Endothelial cell of umbilical vein (primary cell): Measurements from ENCODE around the gene RNF157. TPM values are rescaled to one million over a fixed set of nuclear protein-coding genes. Genes with fewer than 3 reads are reported as not detected.

ENCODE experiments used
- BruUV-seq: library from RNA; stranded (reverse); fragments of 400-500 nt; replicated peaks from 2 replicates; lab custom pipeline; 2021; lab: Mats Ljungman, UMichigan
- CTCF ChIA-PET: fragments of 300-600, 350-600 bp; sonication (Branson Sonifier 250); formaldehyde crosslinking; loops from one replicate; lab custom pipeline; 2021; ENCODE audit warnings: antibody characterized with exemption, inconsistent platforms; lab: Charles Lee
- POLR2A ChIA-PET: fragments of 300-600, 350-600 bp; sonication (Branson Sonifier 250); formaldehyde crosslinking; loops from one replicate; lab custom pipeline; 2021; ENCODE audit warnings: antibody characterized with exemption, inconsistent platforms; lab: Charles Lee
- DNase-seq: peaks from one replicate; pipeline ENCODE4 v3.0.0-alpha.2; 2011; ENCODE audit warnings: low read depth, low spot score
- FAIRE-seq: peaks from 2 replicates; lab custom pipeline; 2011; peaks lifted over from hg19 to GRCh38; lab: Jason Lieb, UNC
- H2AFZ ChIP-seq: 2 replicates; pipeline ENCODE4 v1.6.0; 2012; ENCODE audit warnings: low read depth, low read length, control low read depth, inconsistent platforms
- H3K27ac ChIP-seq: 2 replicates; pipeline ENCODE4 v1.5.1; 2011; ENCODE audit warnings: low read depth, mild to moderate bottlenecking, control low read depth, low read length, moderate library complexity; ENCODE audit not compliant: insufficient read depth
- H3K27me3 ChIP-seq, 2 experiments: 2 replicates each; pipeline versions ENCODE4 v1.6.0 to v1.6.1; 2011; ENCODE audit warnings: low read length in 2 of 2, mixed read lengths in 1 of 2; ENCODE audit not compliant: control insufficient read depth in 2 of 2, insufficient read depth in 2 of 2
- H3K36me3 ChIP-seq, 2 experiments: 2 replicates in 1 of 2; 3 replicates in 1 of 2; pipeline ENCODE4 v1.5.1; 2011; ENCODE audit warnings: low read length in 2 of 2, mild to moderate bottlenecking in 1 of 2, moderate library complexity in 1 of 2; ENCODE audit not compliant: control insufficient read depth in 2 of 2, insufficient read depth in 2 of 2; ENCODE audit errors: extremely low read depth in 1 of 2
- H3K4me1 ChIP-seq: 3 replicates; pipeline ENCODE4 v1.5.1; 2011; ENCODE audit warnings: mild to moderate bottlenecking, low read length; ENCODE audit not compliant: control insufficient read depth, insufficient read depth; ENCODE audit errors: extremely low read depth
- H3K4me2 ChIP-seq: 2 replicates; pipeline ENCODE4 v1.6.1; 2011; ENCODE audit warnings: low read length, control low read depth, mixed read lengths; ENCODE audit not compliant: insufficient read depth
- H3K4me3 ChIP-seq, 3 experiments: fragments of 200-600 bp in 1 of 3; sonication (generic), shearing (Covaris generic) in 1 of 3; replicated peaks in 1 of 3; 2 replicates each; pipeline ENCODE4 v1.5.1; 2011 to 2016; ENCODE audit warnings: control low read depth in 3 of 3, low read length in 3 of 3, mild to moderate bottlenecking in 2 of 3, inconsistent platforms in 1 of 3, low read depth in 1 of 3, moderate library complexity in 1 of 3; ENCODE audit not compliant: insufficient read depth in 1 of 3
- H3K79me2 ChIP-seq: 2 replicates; pipeline ENCODE4 v1.6.0; 2012; ENCODE audit warnings: low read length, inconsistent platforms; ENCODE audit not compliant: control insufficient read depth, insufficient read depth
- H3K9ac ChIP-seq: replicated peaks from 2 replicates; pipeline ENCODE3; 2011; ENCODE audit warnings: low read length, control low read depth; ENCODE audit not compliant: insufficient read depth; ENCODE audit errors: extremely low read depth
- H3K9me1 ChIP-seq: replicated peaks from 3 replicates; pipeline ENCODE4 v1.6.0; 2011; ENCODE audit warnings: mild to moderate bottlenecking, low read length; ENCODE audit not compliant: control insufficient read depth, insufficient read depth; ENCODE audit errors: extremely low read depth
- H3K9me3 ChIP-seq: replicated peaks from 2 replicates; pipeline ENCODE4 v1.5.1; 2012; ENCODE audit warnings: low read length, inconsistent platforms; ENCODE audit not compliant: control insufficient read depth, insufficient read depth
- H4K20me1 ChIP-seq: replicated peaks from 2 replicates; pipeline ENCODE3; 2011; ENCODE audit warnings: mild to moderate bottlenecking, low read length; ENCODE audit not compliant: control insufficient read depth, insufficient read depth; ENCODE audit errors: extremely low read depth
- EZH2 ChIP-seq: IDR thresholded peaks from 2 replicates; pipeline ENCODE4 v1.6.1; 2012; ENCODE audit warnings: borderline replicate concordance, low read depth, mild to moderate bottlenecking, moderate library complexity, low read length, inconsistent platforms; ENCODE audit not compliant: severe bottlenecking
- FOS ChIP-seq: IDR thresholded peaks from 2 replicates; pipeline ENCODE4 v1.6.1; 2011; ENCODE audit warnings: mild to moderate bottlenecking, low read length, moderate library complexity, borderline replicate concordance; ENCODE audit not compliant: insufficient read depth
- GATA2 ChIP-seq: IDR thresholded peaks from 2 replicates; pipeline ENCODE4 v1.7.0; 2011; ENCODE audit warnings: low read depth, mild to moderate bottlenecking, moderate library complexity, mixed read lengths, low read length; ENCODE audit not compliant: insufficient read length, insufficient read depth
- JUN ChIP-seq: IDR thresholded peaks from 2 replicates; pipeline ENCODE4 v1.6.1; 2011; ENCODE audit warnings: borderline replicate concordance, low read depth; ENCODE audit not compliant: insufficient read length, insufficient read depth
- MAX ChIP-seq: IDR thresholded peaks from 2 replicates; pipeline ENCODE4 v1.6.1; 2011; ENCODE audit not compliant: insufficient read depth, insufficient read length
- MYC ChIP-seq: IDR thresholded peaks from one replicate; pipeline ENCODE4 v1.6.1; 2011; ENCODE audit warnings: mild to moderate bottlenecking, low read depth, low read length
- POLR2A ChIP-seq: IDR thresholded peaks from 2 replicates; pipeline ENCODE4 v1.6.1; 2012; ENCODE audit warnings: low read depth, mild to moderate bottlenecking, control low read depth, low read length
- POLR2AphosphoS5 ChIP-seq: IDR thresholded peaks from 2 replicates; pipeline ENCODE4 v1.6.1; 2012; ENCODE audit warnings: low read depth, mild to moderate bottlenecking, control low read depth, low read length, moderate library complexity; ENCODE audit not compliant: insufficient read depth
- dilution Hi-C: fragments of 300-500 bp; cut with MboI; formaldehyde crosslinking; loops from one replicate; pipeline ENCODE4 v1.15.0; 2019; ENCODE audit warnings: low sequenced_read_pairs; ENCODE audit not compliant: extremely low pct_ligation_motif_present
- intact Hi-C: fragments of 100-400 bp; cut with micrococcal nuclease; formaldehyde crosslinking; loops from one replicate; pipeline ENCODE4 v1.10.0; 2022
- polyA plus RNA-seq, 4 experiments: library from polyadenylated mRNA; depleted of rRNA in 3 of 4; stranded (reverse) in 3 of 4; unstranded in 1 of 4; fragments of >200 nt; gene quantifications; 2 replicates each; pipeline versions ENCODE4 v1.2.1 to v1.2.3, GENCODE V29; 2011 to 2012; ENCODE audit warnings: missing spikeins in 1 of 4
- total RNA-seq: library from RNA; stranded (reverse); gene quantifications from 2 replicates; pipeline ENCODE4 v1.2.3, GENCODE V29; 2021
- TF ChIP-seq, protein P1 (sequence below), 2 donors: IDR thresholded peaks; 1 replicate in 1 of 2; 2 replicates in 1 of 2; pipeline ENCODE4 v1.5.1; 2011; ENCODE audit warnings: low read length in 2 of 2, mild to moderate bottlenecking in 2 of 2, moderate library complexity in 2 of 2, control low read depth in 1 of 2, inconsistent platforms in 1 of 2, low read depth in 1 of 2; ENCODE audit not compliant: insufficient read depth in 1 of 2; ENCODE audit errors: extremely low read depth in 1 of 2

Gene RNF157
- total and polyA plus RNA-seq, 2 donors (not counting 3 experiments of a cell fraction or from before 2014, with no cell fraction given): 0.07 to 0.86 TPM

GRCh38 chr17:76236603-76237002 is 3.7 kb downstream of the RNF157 start:
- dilution Hi-C loops (no loop called here), intact Hi-C loops (no loop called here)
- no TSS peak for BruUV-seq
- Histone ChIP-seq H3K27ac (no peak overlapping the region), H3K27me3 (peaks cover 25 to 38% of the 10 kb centered on the region in 2 experiments), H3K79me2 (no peaks in the 10 kb centered on the region), H3K9ac (no peak overlapping the region), H3K4me1 (peaks cover 7% of the 10 kb centered on the region), H3K4me3 (no peak overlapping the region), H3K4me2 (no peak overlapping the region), H3K9me3 (no peaks in the 10 kb centered on the region), H4K20me1 (no peaks in the 10 kb centered on the region), H3K9me1 (no peaks in the 10 kb centered on the region), H2AFZ (no peak overlapping the region), H3K36me3 (no peaks in the 10 kb centered on the region)
- ChIA-PET POLR2A (no interaction called here), CTCF (interaction anchor here (1.0 kb wide), 1 partner anchor 57 kb away, joined by 3 read pairs; no protein-coding TSS in a partner anchor)
- TF ChIP-seq JUN: no peak
- TF ChIP-seq GATA2: no peak
- TF ChIP-seq FOS: no peak
- no peak for TF ChIP-seq MAX
- TF ChIP-seq EZH2: no peak
- TF ChIP-seq POLR2AphosphoS5: no peak
- FAIRE-seq (no peak), DNase-seq (no peak)

GRCh38 chr17:76235883-76236282 is 4.4 kb downstream of the RNF157 start:
- Histone ChIP-seq H3K4me2 (no peak overlapping the region), H3K4me1 (peaks cover 2% of the 10 kb centered on the region), H4K20me1 (no peaks in the 10 kb centered on the region), H3K27ac (no peak overlapping the region), H3K9me3 (no peaks in the 10 kb centered on the region), H3K36me3 (no peaks in the 10 kb centered on the region), H2AFZ (no peak overlapping the region), H3K9me1 (no peaks in the 10 kb centered on the region), H3K9ac (no peak overlapping the region), H3K4me3 (no peak overlapping the region), H3K79me2 (no peaks in the 10 kb centered on the region), H3K27me3 (peaks cover 22 to 34% of the 10 kb centered on the region in 2 experiments)
- DNase-seq (no peak), FAIRE-seq (no peak)
- dilution Hi-C loops (no loop called here), intact Hi-C loops (no loop called here)
- TF ChIP-seq POLR2AphosphoS5 (no peak), POLR2A (no peak), MYC (no peak), JUN (no peak), FOS (no peak), GATA2 (no peak), MAX (no peak), EZH2 (no peak)
- TF ChIP-seq, protein P1, sequence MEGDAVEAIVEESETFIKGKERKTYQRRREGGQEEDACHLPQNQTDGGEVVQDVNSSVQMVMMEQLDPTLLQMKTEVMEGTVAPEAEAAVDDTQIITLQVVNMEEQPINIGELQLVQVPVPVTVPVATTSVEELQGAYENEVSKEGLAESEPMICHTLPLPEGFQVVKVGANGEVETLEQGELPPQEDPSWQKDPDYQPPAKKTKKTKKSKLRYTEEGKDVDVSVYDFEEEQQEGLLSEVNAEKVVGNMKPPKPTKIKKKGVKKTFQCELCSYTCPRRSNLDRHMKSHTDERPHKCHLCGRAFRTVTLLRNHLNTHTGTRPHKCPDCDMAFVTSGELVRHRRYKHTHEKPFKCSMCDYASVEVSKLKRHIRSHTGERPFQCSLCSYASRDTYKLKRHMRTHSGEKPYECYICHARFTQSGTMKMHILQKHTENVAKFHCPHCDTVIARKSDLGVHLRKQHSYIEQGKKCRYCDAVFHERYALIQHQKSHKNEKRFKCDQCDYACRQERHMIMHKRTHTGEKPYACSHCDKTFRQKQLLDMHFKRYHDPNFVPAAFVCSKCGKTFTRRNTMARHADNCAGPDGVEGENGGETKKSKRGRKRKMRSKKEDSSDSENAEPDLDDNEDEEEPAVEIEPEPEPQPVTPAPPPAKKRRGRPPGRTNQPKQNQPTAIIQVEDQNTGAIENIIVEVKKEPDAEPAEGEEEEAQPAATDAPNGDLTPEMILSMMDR (IDR thresholded peaks at IDR 0.05; ENCODE audit: extremely low read depth in 1 of 2, insufficient read depth in 1 of 2, low read depth in 1 of 2, low read length in 2 of 2): no peak
- CTCF ChIA-PET: interaction anchor here (0.7 to 1.0 kb wide), 3 partner anchors 12 to 56 kb away, joined by 3 read pairs; no protein-coding TSS in a partner anchor
- BruUV-seq: no TSS peak
- POLR2A ChIA-PET: no interaction called here
